H9 (cell line): ENCODE measurements around the gene SLC35F3. TPM values are rescaled to one million over a fixed set of nuclear protein-coding genes. Genes with fewer than 3 reads are reported as not detected.

Experiments
- DNase-seq: peaks from one replicate; pipeline ENCODE4 v3.0.0-alpha.2; 2017
- H2AFZ ChIP-seq: one replicate; pipeline ENCODE4 v1.6.1; 2013; ENCODE audit warnings: mild to moderate bottlenecking, low read length, control low read depth, moderate library complexity
- H2AK5ac ChIP-seq: 2 replicates; pipeline ENCODE4 v1.6.1; 2013; ENCODE audit warnings: low read length, control low read depth, mixed read lengths; ENCODE audit not compliant: insufficient read length
- H2BK120ac ChIP-seq: one replicate; pipeline ENCODE4 v1.6.1; 2013; ENCODE audit warnings: low read depth, mild to moderate bottlenecking, low read length, control low read depth, inconsistent platforms; ENCODE audit not compliant: poor library complexity, severe bottlenecking
- H2BK12ac ChIP-seq: 2 replicates; pipeline ENCODE4 v1.6.1; 2013; ENCODE audit warnings: low read length, control low read depth, mixed read lengths, low read depth; ENCODE audit not compliant: insufficient read length
- H2BK15ac ChIP-seq: 2 replicates; pipeline ENCODE4 v1.6.1; 2013; ENCODE audit warnings: low read depth, low read length, control low read depth
- H2BK20ac ChIP-seq: one replicate; pipeline ENCODE4 v1.6.1; 2013; ENCODE audit warnings: low read depth, mild to moderate bottlenecking, low read length, control low read depth, inconsistent platforms; ENCODE audit not compliant: poor library complexity, severe bottlenecking
- H2BK5ac ChIP-seq: 2 replicates; pipeline ENCODE4 v1.6.1; 2013; ENCODE audit warnings: low read length, control low read depth, mixed read lengths; ENCODE audit not compliant: insufficient read length
- H3K14ac ChIP-seq: 2 replicates; pipeline ENCODE4 v1.6.1; 2013; ENCODE audit warnings: low read length, control low read depth; ENCODE audit not compliant: insufficient read depth
- H3K18ac ChIP-seq: 2 replicates; pipeline ENCODE4 v1.6.1; 2013; ENCODE audit warnings: low read depth, mild to moderate bottlenecking, mixed read lengths, low read length, control low read depth; ENCODE audit not compliant: insufficient read length
- H3K23ac ChIP-seq: 2 replicates; pipeline ENCODE4 v1.6.1; 2013; ENCODE audit warnings: low read length, control low read depth, mixed read lengths, low read depth; ENCODE audit not compliant: insufficient read length
- H3K23me2 ChIP-seq: 2 replicates; pipeline ENCODE4 v1.6.1; 2013; ENCODE audit warnings: low read depth, mild to moderate bottlenecking, mixed read lengths, low read length, control low read depth; ENCODE audit not compliant: insufficient read length, poor library complexity, severe bottlenecking
- H3K27ac ChIP-seq: 2 replicates; pipeline ENCODE4 v1.5.1; 2013; ENCODE audit warnings: low read length, control low read depth, mixed read lengths, low read depth; ENCODE audit not compliant: insufficient read length
- H3K27me3 ChIP-seq: 2 replicates; pipeline ENCODE4 v1.6.1; 2013; ENCODE audit warnings: low read length, control low read depth, inconsistent platforms; ENCODE audit not compliant: insufficient read depth
- H3K4ac ChIP-seq: 2 replicates; pipeline ENCODE4 v1.6.1; 2013; ENCODE audit warnings: low read depth, mild to moderate bottlenecking, control low read depth, inconsistent platforms, low read length, moderate library complexity
- H3K4me1 ChIP-seq: 2 replicates; pipeline ENCODE4 v1.6.1; 2013; ENCODE audit warnings: low read length, control low read depth, inconsistent platforms; ENCODE audit not compliant: insufficient read depth
- H3K4me2 ChIP-seq: 2 replicates; pipeline ENCODE4 v1.6.1; 2013; ENCODE audit warnings: low read length, control low read depth, mixed read lengths; ENCODE audit not compliant: insufficient read length, insufficient read depth
- H3K56ac ChIP-seq: 2 replicates; pipeline ENCODE4 v1.6.1; 2013; ENCODE audit warnings: low read depth, mild to moderate bottlenecking, mixed read lengths, low read length, control low read depth; ENCODE audit not compliant: insufficient read length
- H3K79me1 ChIP-seq: 2 replicates; pipeline ENCODE4 v1.6.1; 2013; ENCODE audit warnings: low read depth, mild to moderate bottlenecking, moderate library complexity, low read length, control low read depth, inconsistent platforms; ENCODE audit not compliant: insufficient read depth, poor library complexity, severe bottlenecking
- H3K79me2 ChIP-seq: 2 replicates; pipeline ENCODE4 v1.6.1; 2013; ENCODE audit warnings: low read length, control low read depth, inconsistent platforms; ENCODE audit not compliant: insufficient read depth
- H3K9ac ChIP-seq: 2 replicates; pipeline ENCODE4 v1.6.1; 2013; ENCODE audit warnings: low read length, control low read depth, mixed read lengths; ENCODE audit not compliant: insufficient read length; ENCODE audit errors: extremely low read depth
- H3K9me3 ChIP-seq: one replicate; pipeline ENCODE4 v1.6.1; 2013; ENCODE audit warnings: low read depth, low read length, inconsistent platforms; ENCODE audit not compliant: control insufficient read depth
- H3T11ph ChIP-seq: one replicate; pipeline ENCODE4 v1.6.1; 2013; ENCODE audit warnings: mild to moderate bottlenecking, low read length, control low read depth, inconsistent platforms
- H4K20me1 ChIP-seq: one replicate; pipeline ENCODE4 v1.6.1; 2013; ENCODE audit not compliant: control insufficient read depth, insufficient read length, insufficient read depth
- H4K5ac ChIP-seq: 2 replicates; pipeline ENCODE4 v1.6.1; 2013; ENCODE audit warnings: low read depth, mild to moderate bottlenecking, mixed read lengths, low read length, control low read depth; ENCODE audit not compliant: insufficient read length
- H4K8ac ChIP-seq: replicated peaks from 2 replicates; pipeline ENCODE4 v1.6.1; 2013; ENCODE audit warnings: low read length, control low read depth, mixed read lengths, low read depth; ENCODE audit not compliant: insufficient read length
- H4K91ac ChIP-seq: 2 replicates; pipeline ENCODE4 v1.6.1; 2013; ENCODE audit warnings: low read depth, mild to moderate bottlenecking, moderate library complexity, mixed read lengths, low read length, control low read depth; ENCODE audit not compliant: insufficient read length
- H3K27ac Mint-ChIP-seq, 3 experiments: 2 replicates in 2 of 3; 3 replicates in 1 of 3; pipeline ENCODE4 v1.8.0; 2020 to 2021; ENCODE audit warnings: mixed read lengths in 3 of 3, mild to moderate bottlenecking in 1 of 3, moderate library complexity in 1 of 3
- H3K27me3 Mint-ChIP-seq: 2 replicates; pipeline ENCODE4 v1.8.0; 2021; ENCODE audit warnings: low read depth, mild to moderate bottlenecking, moderate library complexity, mixed read lengths
- H3K36me3 Mint-ChIP-seq, 3 experiments: 2 replicates in 2 of 3; 3 replicates in 1 of 3; pipeline ENCODE4 v1.8.0; 2020 to 2021; ENCODE audit warnings: low read depth in 3 of 3, mixed read lengths in 3 of 3; ENCODE audit not compliant: insufficient read depth in 1 of 3
- H3K4me1 Mint-ChIP-seq, 2 experiments: 2 replicates each; pipeline ENCODE4 v1.8.0; 2020; ENCODE audit warnings: mixed read lengths in 2 of 2
- H3K4me3 Mint-ChIP-seq, 2 experiments: 2 replicates in 1 of 2; 3 replicates in 1 of 2; pipeline ENCODE4 v1.8.0; 2020 to 2021; ENCODE audit warnings: mild to moderate bottlenecking in 2 of 2, mixed read lengths in 2 of 2, moderate library complexity in 1 of 2
- H3K9me3 Mint-ChIP-seq, 2 experiments: 2 replicates in 1 of 2; 3 replicates in 1 of 2; pipeline ENCODE4 v1.8.0; 2020; ENCODE audit warnings: mild to moderate bottlenecking in 2 of 2, mixed read lengths in 2 of 2, moderate library complexity in 1 of 2
- WGBS: extraction: QIAGEN DNeasy Blood & Tissue Kit; methylation state at CpG from one replicate; pipeline ENCODE4 v1.1.7; 2013; ENCODE audit warnings: missing lambda C conversion rate, low lambda C conversion rate, mixed read lengths; ENCODE audit not compliant: insufficient read length; ENCODE audit errors: extremely low coverage; 5-methylcytosine and 5-hydroxymethylcytosine counted together
- total RNA-seq: library from RNA; stranded (reverse); gene quantifications from 2 replicates; pipeline ENCODE4 v1.2.1, GENCODE V29; 2021
- TF ChIP-seq, protein P1 (sequence below): fragments of 200-600 bp; sonication (generic); conservative IDR thresholded peaks from 3 replicates; pipeline ENCODE4 v1.8.0; 2021; ENCODE audit warnings: antibody characterized with exemption, mild to moderate bottlenecking

SLC35F3 gene
- total RNA-seq, 1 experiment from 2014 or later = 0.81 TPM

GRCh38 chr1:234170067-234170466 is 265.6 kb downstream of the SLC35F3 start:
- no peaks in the 10 kb centered on the region for H4K20me1 ChIP-seq
- H3K56ac ChIP-seq = no peak overlapping the region
- Mint-ChIP-seq H3K4me1 (no peaks in the 10 kb centered on the region; a peak in 1 of 4 replicates), H3K4me3 (no peak overlapping the region), H3K27me3 (no peaks in the 10 kb centered on the region; the same call in 1 of the 2 replicates), H3K9me3 (no peaks in the 10 kb centered on the region), H3K27ac (peak overlapping the region in 1 of 3 experiments; percentile 48; a peak in 1 of 7 replicates), H3K36me3 (no peaks in the 10 kb centered on the region)
- H3K23ac ChIP-seq = no peak overlapping the region
- H4K5ac ChIP-seq = no peak overlapping the region
- H3K23me2 ChIP-seq = no peaks in the 10 kb centered on the region
- no peak overlapping the region for H3K14ac ChIP-seq
- H4K8ac ChIP-seq = no peak overlapping the region
- H2AK5ac ChIP-seq = no peak overlapping the region
- no peak overlapping the region for H4K91ac ChIP-seq
- H3K18ac ChIP-seq = no peak overlapping the region
- H3K9ac ChIP-seq = no peak overlapping the region
- TF ChIP-seq, protein P1, sequence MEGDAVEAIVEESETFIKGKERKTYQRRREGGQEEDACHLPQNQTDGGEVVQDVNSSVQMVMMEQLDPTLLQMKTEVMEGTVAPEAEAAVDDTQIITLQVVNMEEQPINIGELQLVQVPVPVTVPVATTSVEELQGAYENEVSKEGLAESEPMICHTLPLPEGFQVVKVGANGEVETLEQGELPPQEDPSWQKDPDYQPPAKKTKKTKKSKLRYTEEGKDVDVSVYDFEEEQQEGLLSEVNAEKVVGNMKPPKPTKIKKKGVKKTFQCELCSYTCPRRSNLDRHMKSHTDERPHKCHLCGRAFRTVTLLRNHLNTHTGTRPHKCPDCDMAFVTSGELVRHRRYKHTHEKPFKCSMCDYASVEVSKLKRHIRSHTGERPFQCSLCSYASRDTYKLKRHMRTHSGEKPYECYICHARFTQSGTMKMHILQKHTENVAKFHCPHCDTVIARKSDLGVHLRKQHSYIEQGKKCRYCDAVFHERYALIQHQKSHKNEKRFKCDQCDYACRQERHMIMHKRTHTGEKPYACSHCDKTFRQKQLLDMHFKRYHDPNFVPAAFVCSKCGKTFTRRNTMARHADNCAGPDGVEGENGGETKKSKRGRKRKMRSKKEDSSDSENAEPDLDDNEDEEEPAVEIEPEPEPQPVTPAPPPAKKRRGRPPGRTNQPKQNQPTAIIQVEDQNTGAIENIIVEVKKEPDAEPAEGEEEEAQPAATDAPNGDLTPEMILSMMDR = no peak
- no peak for DNase-seq
- H3K79me1 ChIP-seq = no peaks in the 10 kb centered on the region
- no peak overlapping the region for H3K4ac ChIP-seq
- H2BK5ac ChIP-seq = no peak overlapping the region
- H3K9me3 ChIP-seq = no peaks in the 10 kb centered on the region
- H2BK15ac ChIP-seq = no peak overlapping the region
- no peaks in the 10 kb centered on the region for H3K27me3 ChIP-seq
- no peak overlapping the region for H2AFZ ChIP-seq
- H3K27ac ChIP-seq = no peak overlapping the region
- H3T11ph ChIP-seq = no peak overlapping the region
- no peaks in the 10 kb centered on the region for H3K79me2 ChIP-seq
- no peak overlapping the region for H3K4me2 ChIP-seq
- no peak overlapping the region for H2BK12ac ChIP-seq
- no peak overlapping the region for H2BK120ac ChIP-seq
- H3K4me1 ChIP-seq = no peaks in the 10 kb centered on the region
- no peak overlapping the region for H2BK20ac ChIP-seq
- no CpG with 5 or more reads among the region's 4 CpGs for WGBS
